HepG2 (cell line): ENCODE data around the gene GNA14. TPM values are rescaled to one million over a fixed set of nuclear protein-coding genes. Genes with fewer than 3 reads are reported as not detected.

Experiments
- ATAC-seq: fragments of 200-7000 bp; cut with Tn5 transposase; 3 replicates; pipeline ENCODE4 v1.9.1; 2020; ENCODE audit warnings: mild to moderate bottlenecking, moderate library complexity
- BruUV-seq: library from RNA; stranded (reverse); fragments of 400-500 nt; replicated peaks from 2 replicates; lab custom pipeline; 2021; lab: Mats Ljungman, UMichigan
- CTCF ChIA-PET: fragments of 300-600 bp; formaldehyde crosslinking; extraction: SDS; loops from one replicate; lab custom pipeline; 2021; ENCODE audit warnings: low total read pairs, inconsistent platforms, low intra/inter-chr PET ratio; lab: Yijun Ruan, JAX
- POLR2A ChIA-PET: fragments of 350-600 bp; sonication (Branson Sonifier 250); formaldehyde crosslinking; loops from one replicate; lab custom pipeline; 2020; ENCODE audit warnings: antibody characterized with exemption, inconsistent platforms; lab: Yijun Ruan, JAX
- DNase-seq: peaks from one replicate; pipeline ENCODE4 v3.0.0-alpha.2; 2015; ENCODE audit warnings: low spot score
- FAIRE-seq: peaks from 3 replicates; lab custom pipeline; 2011; peaks lifted over from hg19 to GRCh38; lab: Jason Lieb, UNC
- H2AFZ ChIP-seq: one replicate; pipeline ENCODE4 v1.6.1; 2011; ENCODE audit warnings: low read length, inconsistent platforms
- H3K27ac ChIP-seq: fragments of 300-600 bp; 3 replicates; pipeline ENCODE4 v1.8.0; 2011; ENCODE audit warnings: mixed run types, mild to moderate bottlenecking, mixed read lengths, low read length, inconsistent platforms; ENCODE audit not compliant: insufficient read depth; ENCODE audit errors: extremely low read length
- H3K27me3 ChIP-seq, 2 experiments: fragments of 200-600 bp in 1 of 2; 2 replicates in 1 of 2; 3 replicates in 1 of 2; pipeline versions ENCODE4 v1.6.0 to v1.8.0; 2011; ENCODE audit warnings: low read length in 2 of 2, mild to moderate bottlenecking in 2 of 2, moderate library complexity in 2 of 2, inconsistent platforms in 1 of 2; ENCODE audit not compliant: insufficient read depth in 2 of 2, control insufficient read depth in 1 of 2
- H3K36me3 ChIP-seq, 2 experiments: fragments of 200-600 bp in 1 of 2; replicated peaks in 1 of 2; 2 replicates in 1 of 2; 3 replicates in 1 of 2; pipeline versions ENCODE4 v1.5.1 to v1.8.0; 2011; ENCODE audit warnings: low read length in 2 of 2, inconsistent platforms in 1 of 2; ENCODE audit not compliant: insufficient read depth in 2 of 2, control insufficient read depth in 1 of 2
- H3K4me1 ChIP-seq: 2 replicates; pipeline ENCODE4 v1.5.1; 2012; ENCODE audit warnings: low read length, inconsistent platforms; ENCODE audit not compliant: insufficient read depth
- H3K4me2 ChIP-seq: 2 replicates; pipeline ENCODE4 v1.6.0; 2011; ENCODE audit warnings: low read depth, low read length, inconsistent platforms
- H3K4me3 ChIP-seq, 3 experiments: fragments of 200-600 bp in 1 of 3; sonication (generic), shearing (Covaris generic) in 1 of 3; replicated peaks in 1 of 3; 2 replicates each; pipeline ENCODE4 v1.5.1; 2011 to 2016; ENCODE audit warnings: low read length in 3 of 3, inconsistent platforms in 2 of 3, low read depth in 2 of 3, mild to moderate bottlenecking in 2 of 3, control low read depth in 1 of 3, mixed read lengths in 1 of 3; ENCODE audit not compliant: insufficient read depth in 1 of 3
- H3K79me2 ChIP-seq: one replicate; pipeline ENCODE4 v1.6.1; 2011; ENCODE audit warnings: low read length, inconsistent platforms; ENCODE audit not compliant: insufficient read depth
- H3K9ac ChIP-seq: 2 replicates; pipeline ENCODE4 v1.6.0; 2011; ENCODE audit warnings: mild to moderate bottlenecking, low read depth, low read length, inconsistent platforms; ENCODE audit not compliant: insufficient read depth
- H3K9me3 ChIP-seq: 2 replicates; pipeline ENCODE4 v1.5.1; 2012; ENCODE audit warnings: mild to moderate bottlenecking, low read length
- H4K20me1 ChIP-seq: 2 replicates; pipeline ENCODE4 v1.6.0; 2011; ENCODE audit warnings: inconsistent platforms, mild to moderate bottlenecking, low read length, moderate library complexity; ENCODE audit not compliant: insufficient read depth
- GZF1 ChIP-seq: sonication (generic); formaldehyde crosslinking; IDR thresholded peaks from 2 replicates; pipeline ENCODE4 v1.5.1; 2020; ENCODE audit warnings: mild to moderate bottlenecking, missing genetic modification reagents
- HOXA3 ChIP-seq: sonication (generic); formaldehyde crosslinking; IDR thresholded peaks from 2 replicates; pipeline ENCODE4 v1.5.0; 2020; ENCODE audit warnings: missing genetic modification reagents
- MAFK ChIP-seq, 2 experiments: IDR thresholded peaks in 1 of 2; conservative IDR thresholded peaks in 1 of 2; 2 replicates each; pipeline ENCODE4 v1.6.1; 2011; ENCODE audit warnings: improper control_type of control experiment in 2 of 2, low read length in 2 of 2
- SIX4 ChIP-seq: sonication (generic); formaldehyde crosslinking; IDR thresholded peaks from 2 replicates; pipeline ENCODE4 v1.4.0; 2020; ENCODE audit warnings: missing genetic modification reagents
- SP4 ChIP-seq: sonication (generic); formaldehyde crosslinking; IDR thresholded peaks from 2 replicates; pipeline ENCODE4 v1.8.1; 2023; ENCODE audit warnings: mild to moderate bottlenecking, missing genetic modification reagents
- SRSF9 ChIP-seq: fragments of 200-400 bp; formaldehyde crosslinking; IDR thresholded peaks from 2 replicates; pipeline ENCODE4 v1.6.1; 2018; ENCODE audit warnings: borderline replicate concordance, mild to moderate bottlenecking, low read depth, low read length; ENCODE audit not compliant: insufficient read depth, poor library complexity, severe bottlenecking
- ZEB1 ChIP-seq: IDR thresholded peaks from 2 replicates; pipeline ENCODE4 v1.6.1; 2012; ENCODE audit warnings: mild to moderate bottlenecking, low read depth, inconsistent platforms; ENCODE audit not compliant: insufficient replicate concordance
- ZNF737 ChIP-seq: sonication (generic); formaldehyde crosslinking; IDR thresholded peaks from 2 replicates; pipeline ENCODE4 v1.5.0; 2020; ENCODE audit warnings: missing genetic modification reagents, mild to moderate bottlenecking, borderline replicate concordance
- ZNF766 ChIP-seq: sonication (generic); formaldehyde crosslinking; IDR thresholded peaks from 2 replicates; pipeline ENCODE4 v1.5.0; 2020; ENCODE audit warnings: missing genetic modification reagents, borderline replicate concordance
- WGBS: methylation state at CpG from one replicate; pipeline ENCODE4 v1.1.6; 2017; ENCODE audit warnings: low lambda C conversion rate; 5-methylcytosine and 5-hydroxymethylcytosine counted together
- in situ Hi-C: cut with HindIII; loops from 2 replicates; pipeline ENCODE4 v1.10.0; 2017; ENCODE audit warnings: low pct_unique_long_range_greater_than_20kb; ENCODE audit not compliant: extremely low pct_ligation_motif_present
- intact Hi-C: fragments of 100-400 bp; cut with micrococcal nuclease; formaldehyde crosslinking; loops from one replicate; pipeline ENCODE4 v1.10.0; 2022; ENCODE audit not compliant: unreplicated experiment
- polyA plus RNA-seq, 8 experiments: library from polyadenylated mRNA; depleted of rRNA in 3 of 8; stranded (reverse) in 7 of 8; unstranded in 1 of 8; fragments of >200 nt; fragmentation: Illumina TruSeq in 4 of 8; extraction: Trizol in 4 of 8; gene quantifications; 2 replicates each; pipeline versions ENCODE4 v1.2.1 to v1.2.3, GENCODE V29; 2011 to 2016; ENCODE audit warnings: low read depth in 4 of 8, missing spikeins in 1 of 8, mixed read lengths in 1 of 8; ENCODE audit not compliant: insufficient read depth in 1 of 8
- total RNA-seq, 5 experiments: library from RNA; depleted of rRNA; stranded (reverse); fragments of >200 nt; fragmentation: Illumina TruSeq; extraction: Trizol; gene quantifications; 2 replicates each; pipeline ENCODE4 v1.2.3, GENCODE V29; 2016; ENCODE audit warnings: low read depth in 1 of 5
- TF ChIP-seq, protein P1 (sequence below): sonication (generic); formaldehyde crosslinking; conservative IDR thresholded peaks from 2 replicates; pipeline ENCODE4 v1.5.0; 2020; ENCODE audit warnings: missing genetic modification reagents
- TF ChIP-seq, protein P2 (sequence below): sonication (generic); formaldehyde crosslinking; IDR thresholded peaks from 2 replicates; pipeline ENCODE4 v1.5.0; 2020; ENCODE audit warnings: missing genetic modification reagents
- TF ChIP-seq, protein P3 (sequence below): sonication (generic); formaldehyde crosslinking; IDR thresholded peaks from 2 replicates; pipeline ENCODE4 v1.5.1; 2020; ENCODE audit warnings: missing genetic modification reagents, mild to moderate bottlenecking, borderline replicate concordance
- TF ChIP-seq, protein P4 (sequence below): sonication (generic); formaldehyde crosslinking; IDR thresholded peaks from 2 replicates; pipeline ENCODE4 v1.5.0; 2020; ENCODE audit warnings: mild to moderate bottlenecking, missing genetic modification reagents, borderline replicate concordance

Gene GNA14
- total and polyA plus RNA-seq, 2 of the 13 experiments (the other 11 are each of a cell fraction or from before 2014, with no cell fraction given) = not detected

DNA sequence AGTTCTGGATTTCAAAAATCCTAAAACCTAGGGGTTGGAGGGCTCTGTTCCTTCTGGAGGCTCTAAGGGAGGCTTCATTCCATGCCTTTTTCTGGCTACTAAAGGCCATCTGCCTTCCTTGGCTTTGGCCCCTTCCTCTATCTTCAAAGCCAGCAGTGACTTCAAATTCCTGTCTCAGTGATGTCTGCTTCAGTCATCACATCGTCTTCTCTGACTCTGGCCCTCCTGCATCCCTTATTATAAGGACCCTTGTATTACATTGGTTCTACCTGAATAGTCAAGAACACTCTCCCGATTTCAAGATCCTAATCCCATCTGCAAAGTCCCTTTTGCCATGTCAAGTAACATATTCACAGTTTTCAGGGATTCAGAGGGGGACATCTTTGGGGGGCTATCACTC lies 60.3 kb downstream of the GNA14 start:
- BruUV-seq = no TSS peak
- DNase-seq (no peak), FAIRE-seq (no peak), ATAC-seq (no peak)
- 0% methylated on average over 2 of the region's 2 CpGs for WGBS
- no peaks in the 10 kb centered on the region for H3K4me1 ChIP-seq
- peaks cover 0 to 13% of the 10 kb centered on the region in 2 experiments; a peak in 2 of 5 replicates for H3K27me3 ChIP-seq
- H3K9me3 ChIP-seq = no peaks in the 10 kb centered on the region
- no peak overlapping the region for H3K9ac ChIP-seq
- H3K36me3 ChIP-seq = no peaks in the 10 kb centered on the region
- POLR2A ChIA-PET = no interaction called here
- H3K4me3 ChIP-seq = no peak overlapping the region
- H3K4me2 ChIP-seq = no peak overlapping the region
- no peak overlapping the region for H2AFZ ChIP-seq
- CTCF ChIA-PET = no interaction called here
- intact Hi-C loops (no loop called here), in situ Hi-C loops (no loop called here)
- TF ChIP-seq SIX4 (CRISPR knock-in tag) = no peak
- TF ChIP-seq ZEB1 = no peak
- no peak for TF ChIP-seq SRSF9
- TF ChIP-seq GZF1 (CRISPR knock-in tag) = no peak
- TF ChIP-seq, protein P1, sequence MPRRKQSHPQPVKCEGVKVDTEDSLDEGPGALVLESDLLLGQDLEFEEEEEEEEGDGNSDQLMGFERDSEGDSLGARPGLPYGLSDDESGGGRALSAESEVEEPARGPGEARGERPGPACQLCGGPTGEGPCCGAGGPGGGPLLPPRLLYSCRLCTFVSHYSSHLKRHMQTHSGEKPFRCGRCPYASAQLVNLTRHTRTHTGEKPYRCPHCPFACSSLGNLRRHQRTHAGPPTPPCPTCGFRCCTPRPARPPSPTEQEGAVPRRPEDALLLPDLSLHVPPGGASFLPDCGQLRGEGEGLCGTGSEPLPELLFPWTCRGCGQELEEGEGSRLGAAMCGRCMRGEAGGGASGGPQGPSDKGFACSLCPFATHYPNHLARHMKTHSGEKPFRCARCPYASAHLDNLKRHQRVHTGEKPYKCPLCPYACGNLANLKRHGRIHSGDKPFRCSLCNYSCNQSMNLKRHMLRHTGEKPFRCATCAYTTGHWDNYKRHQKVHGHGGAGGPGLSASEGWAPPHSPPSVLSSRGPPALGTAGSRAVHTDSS (CRISPR knock-in tag) = no peak
- TF ChIP-seq, protein P2, sequence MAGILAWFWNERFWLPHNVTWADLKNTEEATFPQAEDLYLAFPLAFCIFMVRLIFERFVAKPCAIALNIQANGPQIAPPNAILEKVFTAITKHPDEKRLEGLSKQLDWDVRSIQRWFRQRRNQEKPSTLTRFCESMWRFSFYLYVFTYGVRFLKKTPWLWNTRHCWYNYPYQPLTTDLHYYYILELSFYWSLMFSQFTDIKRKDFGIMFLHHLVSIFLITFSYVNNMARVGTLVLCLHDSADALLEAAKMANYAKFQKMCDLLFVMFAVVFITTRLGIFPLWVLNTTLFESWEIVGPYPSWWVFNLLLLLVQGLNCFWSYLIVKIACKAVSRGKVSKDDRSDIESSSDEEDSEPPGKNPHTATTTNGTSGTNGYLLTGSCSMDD (CRISPR knock-in tag) = no peak
- TF ChIP-seq ZNF766 (CRISPR knock-in tag) = no peak
- TF ChIP-seq SP4 (CRISPR knock-in tag) = no peak
- TF ChIP-seq, protein P3, sequence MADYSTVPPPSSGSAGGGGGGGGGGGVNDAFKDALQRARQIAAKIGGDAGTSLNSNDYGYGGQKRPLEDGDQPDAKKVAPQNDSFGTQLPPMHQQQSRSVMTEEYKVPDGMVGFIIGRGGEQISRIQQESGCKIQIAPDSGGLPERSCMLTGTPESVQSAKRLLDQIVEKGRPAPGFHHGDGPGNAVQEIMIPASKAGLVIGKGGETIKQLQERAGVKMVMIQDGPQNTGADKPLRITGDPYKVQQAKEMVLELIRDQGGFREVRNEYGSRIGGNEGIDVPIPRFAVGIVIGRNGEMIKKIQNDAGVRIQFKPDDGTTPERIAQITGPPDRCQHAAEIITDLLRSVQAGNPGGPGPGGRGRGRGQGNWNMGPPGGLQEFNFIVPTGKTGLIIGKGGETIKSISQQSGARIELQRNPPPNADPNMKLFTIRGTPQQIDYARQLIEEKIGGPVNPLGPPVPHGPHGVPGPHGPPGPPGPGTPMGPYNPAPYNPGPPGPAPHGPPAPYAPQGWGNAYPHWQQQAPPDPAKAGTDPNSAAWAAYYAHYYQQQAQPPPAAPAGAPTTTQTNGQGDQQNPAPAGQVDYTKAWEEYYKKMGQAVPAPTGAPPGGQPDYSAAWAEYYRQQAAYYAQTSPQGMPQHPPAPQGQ (CRISPR knock-in tag) = no peak
- TF ChIP-seq HOXA3 (CRISPR knock-in tag) = no peak
- no peak for TF ChIP-seq MAFK (conservative IDR thresholded peaks at IDR 0.05 in 1 of 2, IDR thresholded peaks at IDR 0.05 in 1 of 2; ENCODE audit: low read length in 2 of 2)
- TF ChIP-seq, protein P4, sequence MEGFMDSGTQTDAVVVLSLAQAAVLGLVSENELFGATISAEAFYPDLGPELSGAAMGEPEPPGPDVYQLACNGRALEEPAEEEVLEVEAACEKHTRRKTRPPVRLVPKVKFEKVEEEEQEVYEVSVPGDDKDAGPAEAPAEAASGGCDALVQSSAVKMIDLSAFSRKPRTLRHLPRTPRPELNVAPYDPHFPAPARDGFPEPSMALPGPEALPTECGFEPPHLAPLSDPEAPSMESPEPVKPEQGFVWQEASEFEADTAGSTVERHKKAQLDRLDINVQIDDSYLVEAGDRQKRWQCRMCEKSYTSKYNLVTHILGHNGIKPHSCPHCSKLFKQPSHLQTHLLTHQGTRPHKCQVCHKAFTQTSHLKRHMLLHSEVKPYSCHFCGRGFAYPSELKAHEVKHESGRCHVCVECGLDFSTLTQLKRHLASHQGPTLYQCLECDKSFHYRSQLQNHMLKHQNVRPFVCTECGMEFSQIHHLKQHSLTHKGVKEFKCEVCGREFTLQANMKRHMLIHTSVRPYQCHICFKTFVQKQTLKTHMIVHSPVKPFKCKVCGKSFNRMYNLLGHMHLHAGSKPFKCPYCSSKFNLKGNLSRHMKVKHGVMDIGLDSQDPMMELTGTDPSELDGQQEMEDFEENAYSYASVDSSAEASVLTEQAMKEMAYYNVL (CRISPR knock-in tag) = no peak
- no peak for TF ChIP-seq ZNF737 (CRISPR knock-in tag)
- no peaks in the 10 kb centered on the region for H3K79me2 ChIP-seq
- H4K20me1 ChIP-seq = no peaks in the 10 kb centered on the region
- no peak overlapping the region for H3K27ac ChIP-seq
